Ammon's horn (tissue), 1 donor: Measurements from ENCODE around the gene SERPINA5.

Experiments
- DNase-seq: peaks from one replicate; pipeline ENCODE4 v3.0.0-alpha.2; 2016; ENCODE audit warnings: low spot score

SERPINA5 gene

DNA sequence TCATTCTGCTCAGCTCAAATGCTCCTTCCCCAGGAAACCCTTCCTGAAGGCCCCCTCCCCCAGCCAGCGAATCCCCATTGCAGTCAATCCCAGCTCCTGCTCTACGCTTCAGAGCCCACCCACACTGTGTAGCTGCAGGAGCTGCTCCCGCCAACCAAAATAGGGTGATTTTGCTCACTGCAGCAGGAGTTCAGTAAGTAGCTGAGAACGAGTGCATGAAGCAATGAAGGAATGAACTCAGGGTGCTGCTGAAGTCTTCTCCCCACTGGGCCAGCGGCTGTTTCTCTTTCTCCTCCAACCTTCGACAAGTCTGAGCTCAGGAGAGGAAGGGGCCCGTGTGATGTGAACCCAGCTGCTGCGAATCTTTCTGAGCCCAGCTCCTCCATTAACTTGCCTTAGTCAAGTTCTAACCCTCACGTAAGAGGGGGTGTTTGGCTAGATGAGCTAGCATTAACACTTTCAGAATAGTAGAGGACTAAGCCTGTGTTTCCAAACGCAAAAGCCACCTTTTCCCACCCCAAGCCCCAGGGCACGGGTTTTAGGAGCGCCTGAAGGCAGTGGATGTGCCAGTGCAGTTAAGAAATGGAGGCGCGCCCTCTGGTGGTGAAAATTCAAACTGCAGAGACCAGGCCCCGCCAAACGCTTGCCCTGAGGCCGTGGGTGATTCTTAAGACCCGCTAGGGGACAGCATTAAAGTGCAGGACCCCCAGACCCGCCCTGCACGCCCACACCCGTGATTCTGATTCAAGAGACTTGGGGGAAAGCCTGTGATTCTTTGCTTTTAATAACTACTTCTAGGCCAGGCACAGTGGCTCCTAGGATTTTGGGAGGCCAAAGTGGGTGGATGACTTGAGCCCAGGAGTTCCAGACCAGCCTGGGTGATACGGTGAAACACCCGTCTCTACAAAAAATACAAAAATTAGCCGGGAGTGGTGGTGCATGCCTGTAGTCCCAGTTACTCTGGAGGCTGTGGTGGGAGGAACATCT lies 31.9 kb upstream of the SERPINA5 start:
- peak; percentile 46 for DNase-seq

DNA sequence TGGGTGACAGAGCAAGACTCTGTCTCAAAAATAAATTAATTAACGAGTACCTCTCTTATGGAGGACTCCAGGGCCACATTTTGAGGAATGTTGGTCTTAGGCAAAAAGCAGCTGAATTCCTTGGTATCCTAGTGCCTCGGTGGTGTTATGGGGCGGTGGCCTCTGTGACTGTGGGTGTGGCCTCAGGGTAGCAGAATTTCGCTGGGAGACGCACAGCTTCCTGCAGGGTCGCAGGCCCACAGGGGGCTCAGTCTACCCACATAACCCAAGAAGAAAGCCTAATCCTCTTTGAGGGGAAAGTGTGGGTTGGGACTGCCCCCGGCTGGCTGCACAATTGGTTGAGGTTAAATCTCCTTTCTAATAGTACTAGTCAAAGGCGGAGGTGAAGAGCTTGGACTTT lies 31.2 kb upstream of the SERPINA5 start:
- DNase-seq: no peak

DNA sequence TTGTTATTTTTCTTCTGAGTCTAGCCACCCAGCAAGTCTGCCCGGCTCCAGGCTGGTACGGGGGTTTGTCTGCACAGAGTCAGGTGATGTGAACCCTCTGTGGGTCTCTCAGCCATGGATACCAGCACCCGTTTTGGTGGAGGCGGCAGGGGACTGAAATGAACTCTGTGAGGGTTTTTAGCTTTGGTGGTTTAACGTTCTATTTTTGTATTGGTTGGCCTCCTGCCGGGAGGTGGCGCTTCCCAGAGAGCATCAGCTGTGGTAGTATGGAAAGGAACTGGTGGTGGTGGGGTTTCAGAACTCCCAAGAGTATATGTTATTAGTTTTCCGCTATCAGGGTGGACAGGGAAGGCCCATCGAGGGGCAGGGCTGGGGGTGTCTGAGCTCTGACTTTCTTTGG lies 25.2 kb upstream of the SERPINA5 start:
- no peak for DNase-seq

DNA sequence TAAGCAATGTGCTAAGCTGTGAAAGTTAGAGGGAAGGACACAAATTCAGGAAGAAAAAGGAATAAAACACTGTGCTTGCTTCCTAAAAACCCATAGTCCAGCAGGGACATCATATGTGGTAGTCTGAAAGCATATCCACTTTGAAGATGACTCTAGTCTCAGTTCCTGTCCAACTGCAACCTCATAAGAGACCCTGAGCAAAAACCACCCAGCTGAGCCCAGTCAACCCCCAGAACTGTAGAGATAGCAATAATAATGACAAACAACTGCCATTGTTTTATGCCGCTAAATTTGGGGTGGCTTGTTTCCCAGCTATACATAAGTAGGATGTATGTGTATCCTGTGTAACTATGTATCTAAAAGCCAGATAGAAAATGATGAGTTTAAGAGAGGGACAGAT lies 23.9 kb upstream of the SERPINA5 start:
- no peak for DNase-seq

DNA sequence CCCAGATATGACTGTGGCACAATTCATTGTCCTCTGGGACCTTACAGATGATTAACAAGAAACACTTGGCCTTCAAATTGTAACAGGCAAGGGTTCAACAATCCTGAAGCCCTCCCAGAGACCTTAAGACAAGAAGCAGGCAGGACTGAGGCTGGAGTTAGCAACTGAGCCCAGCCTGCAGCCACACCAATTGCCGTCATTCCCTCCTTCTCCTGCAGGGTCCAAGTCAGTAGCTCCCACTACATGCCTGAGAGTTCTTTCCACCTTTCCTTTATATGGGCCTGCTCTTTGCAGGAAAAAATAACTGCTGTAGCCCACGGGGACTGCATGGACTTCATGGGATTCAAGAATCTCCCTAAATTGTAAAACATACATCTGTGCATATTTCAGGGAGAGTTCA lies 22.4 kb upstream of the SERPINA5 start:
- DNase-seq: no peak

DNA sequence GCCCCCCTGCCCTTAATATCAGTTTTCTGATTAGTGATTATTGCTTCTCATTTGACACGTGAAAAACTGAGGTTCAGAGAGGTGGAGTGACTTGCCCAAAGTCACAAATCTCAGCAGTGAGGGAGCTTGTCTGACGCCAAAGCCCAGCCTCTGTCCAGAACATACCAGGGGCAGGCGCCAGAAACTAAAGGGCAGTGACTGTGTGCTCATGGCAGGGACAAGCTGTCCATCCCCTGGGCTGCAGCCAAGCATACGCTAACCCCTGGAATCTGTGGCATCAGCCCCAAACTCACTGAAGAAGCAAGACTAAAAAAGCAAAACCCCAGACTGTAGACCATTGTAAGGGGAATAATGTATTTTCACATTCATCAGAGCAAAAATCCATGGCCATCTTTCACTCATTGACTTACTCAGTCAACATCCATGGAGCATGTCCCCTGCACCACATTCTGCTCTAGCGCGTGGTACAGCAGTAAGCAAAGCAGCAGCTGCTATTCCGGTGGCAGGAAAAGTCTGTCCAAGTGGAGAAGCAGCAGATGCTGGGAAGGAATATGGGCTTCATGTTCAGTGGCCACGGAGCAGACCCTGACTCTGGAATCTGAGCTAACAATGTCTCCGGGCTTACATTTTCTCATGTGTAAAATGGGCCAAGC lies 21.5 kb upstream of the SERPINA5 start:
- DNase-seq: peak; percentile 38

DNA sequence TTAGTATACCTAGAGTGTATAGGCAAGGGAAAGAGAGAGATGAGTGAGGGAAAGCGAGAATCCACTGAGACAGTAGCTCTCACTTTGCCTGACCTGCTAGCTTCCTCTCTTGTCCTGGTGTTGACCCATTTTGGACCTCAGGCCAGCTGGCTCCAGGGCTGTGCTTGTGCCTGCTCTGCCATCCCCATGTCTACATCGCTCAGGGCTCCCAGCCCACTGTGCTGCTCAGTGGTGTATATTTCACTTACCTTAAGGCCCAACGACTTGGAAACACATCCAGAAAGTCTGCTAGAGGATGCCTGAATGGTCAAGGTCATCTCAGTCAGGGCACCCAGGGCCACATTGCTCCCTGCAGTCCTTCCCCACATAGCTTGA lies 20.9 kb upstream of the SERPINA5 start:
- no peak for DNase-seq

DNA sequence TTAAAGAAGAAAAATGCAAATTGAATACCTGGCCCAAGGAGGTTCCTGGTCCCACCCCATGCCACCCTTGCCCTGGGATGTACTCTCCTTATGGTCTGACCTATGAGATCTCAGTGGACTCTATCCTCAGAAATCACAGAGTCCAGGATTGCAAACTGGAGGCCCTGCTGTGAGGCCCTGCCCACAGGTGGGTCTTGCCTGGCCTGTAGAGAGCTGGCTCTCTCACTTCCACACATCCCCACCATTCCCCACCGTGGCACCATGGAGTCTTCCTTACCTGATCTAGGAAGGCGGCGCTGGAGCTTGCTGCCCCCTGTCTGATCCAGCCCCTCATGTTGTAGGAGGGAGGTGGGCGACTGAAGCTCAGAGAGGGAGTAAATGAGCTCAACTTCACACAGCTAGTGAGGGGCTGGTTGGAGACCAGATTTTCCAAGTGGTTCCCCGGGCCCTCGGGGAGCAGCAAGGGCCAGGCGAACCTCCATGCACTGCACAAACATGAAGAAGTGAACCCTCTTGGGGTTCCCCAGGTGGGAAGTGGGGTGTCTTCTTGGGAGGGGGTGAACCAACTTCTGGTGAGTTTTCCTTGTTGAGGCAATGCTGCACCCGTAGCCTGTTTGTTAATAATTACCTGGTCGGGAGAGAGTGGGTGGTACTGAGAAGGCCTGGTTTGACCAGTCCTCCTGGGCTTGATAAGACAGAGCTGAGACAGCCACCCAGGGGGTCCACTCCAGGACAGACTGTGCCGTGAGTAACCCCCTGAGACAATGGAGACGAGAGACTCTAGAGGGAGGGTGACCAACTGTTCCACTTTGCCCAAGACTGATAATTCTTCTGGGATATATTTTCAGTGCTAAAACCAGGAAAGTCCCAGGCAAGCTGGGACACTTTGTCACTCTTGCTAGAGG lies 20.2 kb upstream of the SERPINA5 start, which contains the start of gene SERPINA4:
Gene SERPINA4 (plus strand): TSS at position 692 of the 905 bp plus-strand sequence. CDS start 2,041 bp downstream, outside the sequence.
- DNase-seq: no peak

DNA sequence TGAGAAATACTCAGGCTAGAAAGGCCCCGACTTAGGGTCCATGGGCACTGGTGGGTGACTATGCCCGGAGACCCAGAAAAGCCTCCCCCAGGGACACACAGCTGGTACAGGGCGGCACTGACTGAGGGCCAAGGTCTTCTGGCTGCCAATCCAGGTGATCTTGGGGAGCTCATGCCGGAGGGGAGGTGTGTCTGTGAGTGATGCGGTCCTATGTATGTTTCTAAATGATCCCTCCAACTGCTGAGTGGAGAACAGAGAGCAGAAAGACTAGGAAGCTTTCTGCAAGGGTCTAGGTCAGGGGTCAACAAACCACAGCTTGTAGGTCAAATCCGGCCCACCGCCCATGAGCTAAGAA lies 19.6 kb upstream of the SERPINA5 start:
- DNase-seq: no peak

DNA sequence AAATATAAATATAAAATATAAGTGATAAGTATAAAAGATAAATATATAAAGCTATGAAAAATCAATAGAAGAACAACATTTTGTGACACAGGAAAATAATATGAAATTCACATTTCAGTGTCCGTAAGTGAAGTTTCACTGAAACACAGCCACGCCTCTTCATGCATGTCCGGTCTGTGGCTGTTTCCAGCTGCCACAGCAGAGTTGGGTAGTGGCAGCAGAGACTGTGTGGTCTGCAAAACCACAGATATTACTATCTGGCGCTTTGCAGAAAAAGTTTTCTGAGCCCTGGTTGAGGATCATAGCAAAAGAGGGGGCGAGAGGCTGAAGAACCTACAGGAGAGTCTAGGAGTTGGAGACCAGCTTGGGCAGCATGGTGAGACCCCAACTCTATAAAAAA lies 19.2 kb upstream of the SERPINA5 start:
- no peak for DNase-seq

DNA sequence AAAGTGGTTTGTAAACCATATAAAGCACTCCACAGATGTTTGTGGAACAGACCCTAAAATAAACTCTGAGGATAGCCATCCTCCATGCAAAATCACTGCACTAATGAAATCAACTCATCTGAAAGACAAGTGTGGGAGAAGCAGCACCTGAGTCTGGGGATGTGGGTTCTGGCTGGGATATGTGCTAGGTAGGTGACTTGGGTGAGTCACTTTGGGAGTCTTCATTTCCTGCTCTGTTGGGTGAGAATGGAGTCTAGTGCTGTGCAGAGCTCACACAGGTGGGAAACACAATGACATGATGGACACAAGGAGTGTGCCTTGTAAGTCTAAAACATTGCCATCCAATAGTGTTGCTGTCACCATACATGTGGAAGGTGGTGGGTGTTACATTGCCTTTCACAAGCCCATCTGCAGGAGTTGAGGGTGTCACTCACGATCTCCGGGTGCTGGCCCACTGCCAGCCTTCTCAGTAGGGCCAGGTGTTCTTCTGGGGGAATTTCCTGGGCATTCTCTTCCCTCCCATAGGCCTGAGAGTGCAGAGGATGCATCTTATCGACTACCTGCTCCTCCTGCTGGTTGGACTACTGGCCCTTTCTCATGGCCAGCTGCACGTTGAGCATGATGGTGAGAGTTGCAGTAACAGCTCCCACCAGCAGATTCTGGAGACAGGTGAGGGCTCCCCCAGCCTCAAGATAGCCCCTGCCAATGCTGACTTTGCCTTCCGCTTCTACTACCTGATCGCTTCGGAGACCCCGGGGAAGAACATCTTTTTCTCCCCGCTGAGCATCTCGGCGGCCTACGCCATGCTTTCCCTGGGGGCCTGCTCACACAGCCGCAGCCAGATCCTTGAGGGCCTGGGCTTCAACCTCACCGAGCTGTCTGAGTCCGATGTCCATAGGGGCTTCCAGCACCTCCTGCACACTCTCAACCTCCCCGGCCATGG lies 18.0 kb upstream of the SERPINA5 start:
- no peak for DNase-seq

DNA sequence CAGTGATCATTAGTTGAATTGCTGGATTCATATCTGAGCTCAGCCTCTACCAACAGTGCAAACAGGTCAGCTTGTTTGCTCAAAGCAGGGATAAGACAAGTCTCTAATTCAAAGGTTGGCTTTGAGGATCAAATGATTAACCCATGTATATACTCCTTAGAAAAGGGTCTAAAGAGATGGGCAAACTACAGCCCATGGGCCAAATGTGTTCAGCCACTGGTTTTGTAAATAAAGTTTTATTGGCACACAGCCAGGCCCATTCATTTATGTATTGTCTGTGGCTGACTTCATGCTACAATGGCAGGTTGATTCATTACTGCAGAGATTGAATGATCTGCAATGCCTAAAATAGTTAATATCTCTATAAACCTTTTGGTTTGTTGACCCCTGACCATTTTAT lies 16.8 kb upstream of the SERPINA5 start:
- DNase-seq: no peak

DNA sequence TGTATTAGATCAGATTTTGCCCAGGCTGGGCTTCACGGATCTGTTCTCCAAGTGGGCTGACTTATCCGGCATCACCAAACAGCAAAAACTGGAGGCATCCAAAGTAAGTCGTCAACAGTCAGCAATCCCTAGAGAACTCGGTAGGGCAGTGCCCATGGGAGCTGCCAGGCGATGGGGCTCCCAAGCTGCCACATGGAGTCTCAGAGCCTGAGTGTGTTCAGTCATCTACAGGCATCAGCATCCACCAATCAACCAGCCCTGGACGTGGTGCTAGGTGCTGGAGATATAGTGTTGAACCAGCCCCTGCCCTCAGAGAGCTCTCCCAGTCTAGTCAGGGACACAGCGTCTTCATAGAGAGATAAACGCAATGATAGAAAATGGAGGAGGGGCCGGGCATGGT lies 13.0 kb upstream of the SERPINA5 start:
- DNase-seq: no peak

DNA sequence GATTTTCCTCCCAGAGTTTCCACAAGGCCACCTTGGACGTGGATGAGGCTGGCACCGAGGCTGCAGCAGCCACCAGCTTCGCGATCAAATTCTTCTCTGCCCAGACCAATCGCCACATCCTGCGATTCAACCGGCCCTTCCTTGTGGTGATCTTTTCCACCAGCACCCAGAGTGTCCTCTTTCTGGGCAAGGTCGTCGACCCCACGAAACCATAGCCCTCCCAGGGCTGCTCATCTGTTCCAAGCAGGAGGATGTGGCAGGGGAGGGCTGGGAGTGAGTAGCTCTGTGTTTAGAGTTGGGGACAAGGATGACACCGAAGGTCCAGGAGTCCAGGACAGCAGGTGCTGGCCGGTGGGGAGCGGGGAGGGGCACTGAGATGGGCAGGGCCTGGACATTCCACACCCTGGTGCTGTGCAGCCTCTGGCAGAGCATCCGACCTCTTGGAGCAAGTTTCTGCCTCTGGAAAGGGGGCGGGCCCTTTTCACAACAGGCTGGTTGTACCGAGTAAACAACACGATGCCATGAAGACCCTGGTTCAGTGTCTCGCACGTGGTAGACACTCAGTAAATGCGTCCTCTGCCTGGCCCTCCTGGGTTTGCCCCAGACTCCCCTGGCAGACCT lies 11.7 kb upstream of the SERPINA5 start:
- no peak for DNase-seq

DNA sequence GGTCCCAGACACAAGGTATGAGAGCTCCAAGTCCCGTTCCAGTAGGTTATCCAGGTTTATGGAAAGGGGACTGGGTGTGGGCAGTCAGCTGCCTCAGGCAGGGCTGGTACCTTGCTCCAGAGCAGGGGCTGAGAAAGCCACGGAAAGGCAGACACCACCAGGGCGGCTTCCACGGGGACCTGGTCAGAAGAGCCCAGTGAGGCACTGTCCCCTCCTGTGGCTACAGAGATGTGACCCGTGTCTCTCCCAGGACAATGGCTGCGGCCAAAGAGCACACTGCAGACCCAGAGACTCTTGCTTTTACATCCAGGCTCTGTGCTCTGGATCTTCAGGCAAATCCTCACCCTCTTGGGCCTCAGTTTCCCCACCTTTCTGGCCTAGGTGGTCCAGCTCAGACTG lies 11.2 kb upstream of the SERPINA5 start:
- no peak for DNase-seq

DNA sequence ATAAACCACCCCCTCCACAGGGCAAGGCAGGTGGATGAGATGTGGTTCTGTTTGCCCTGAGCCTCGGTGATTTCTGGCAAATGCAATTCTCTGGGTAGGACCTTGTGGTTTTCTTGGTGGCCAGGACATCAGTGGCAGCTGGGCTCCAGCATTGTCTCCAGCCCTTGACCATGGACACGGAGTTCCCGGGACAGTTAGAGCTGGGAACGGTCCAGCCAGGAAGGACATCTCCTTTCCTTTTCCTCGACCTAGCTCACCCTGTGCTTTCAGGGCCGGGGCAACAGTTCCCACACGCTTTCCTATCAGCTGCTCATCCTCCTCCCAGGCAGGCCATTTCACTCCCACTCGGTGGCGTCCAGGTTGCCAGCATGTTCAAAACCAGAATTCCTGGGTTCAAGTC lies 10.8 kb upstream of the SERPINA5 start:
- DNase-seq: no peak

DNA sequence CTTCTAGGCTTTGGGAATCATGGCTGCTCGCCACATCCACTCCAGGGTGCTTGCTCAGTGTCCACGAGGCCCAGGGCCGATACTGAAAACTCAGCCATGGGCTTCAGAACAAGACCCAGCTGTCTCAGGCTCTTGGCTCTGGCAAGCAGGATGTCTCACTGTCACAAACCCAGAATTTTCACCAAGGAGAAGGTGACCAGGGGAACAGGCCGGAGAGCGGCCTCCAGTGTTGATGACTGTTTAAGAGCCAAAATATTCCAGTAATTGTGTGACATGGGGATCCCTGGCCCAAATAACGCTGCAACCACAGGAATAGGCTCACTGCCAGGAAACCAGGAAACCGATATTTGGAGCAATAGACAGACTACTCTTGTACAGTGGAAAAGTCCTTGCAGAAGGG lies 9.8 kb upstream of the SERPINA5 start:
- no peak for DNase-seq

DNA sequence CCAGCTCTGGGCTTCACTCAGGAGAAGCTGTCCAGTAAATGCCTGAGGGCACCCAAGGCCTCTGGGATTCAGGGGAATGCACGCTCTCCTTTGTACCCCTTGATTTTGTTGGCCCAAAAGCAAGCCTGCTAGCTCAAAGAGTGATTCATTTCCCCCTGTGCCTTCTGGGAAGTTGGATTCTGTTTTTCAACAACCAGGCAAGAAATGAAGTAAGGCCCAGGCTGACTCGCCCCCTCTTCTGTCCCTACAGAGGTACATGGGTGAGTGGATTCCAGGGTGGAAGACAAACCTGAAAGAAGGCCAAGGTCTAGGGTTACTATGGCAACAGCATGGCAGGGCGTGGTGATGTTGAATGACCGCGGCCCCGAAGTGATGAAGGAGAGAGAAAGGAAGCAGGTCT lies 9.3 kb upstream of the SERPINA5 start:
- DNase-seq: no peak

DNA sequence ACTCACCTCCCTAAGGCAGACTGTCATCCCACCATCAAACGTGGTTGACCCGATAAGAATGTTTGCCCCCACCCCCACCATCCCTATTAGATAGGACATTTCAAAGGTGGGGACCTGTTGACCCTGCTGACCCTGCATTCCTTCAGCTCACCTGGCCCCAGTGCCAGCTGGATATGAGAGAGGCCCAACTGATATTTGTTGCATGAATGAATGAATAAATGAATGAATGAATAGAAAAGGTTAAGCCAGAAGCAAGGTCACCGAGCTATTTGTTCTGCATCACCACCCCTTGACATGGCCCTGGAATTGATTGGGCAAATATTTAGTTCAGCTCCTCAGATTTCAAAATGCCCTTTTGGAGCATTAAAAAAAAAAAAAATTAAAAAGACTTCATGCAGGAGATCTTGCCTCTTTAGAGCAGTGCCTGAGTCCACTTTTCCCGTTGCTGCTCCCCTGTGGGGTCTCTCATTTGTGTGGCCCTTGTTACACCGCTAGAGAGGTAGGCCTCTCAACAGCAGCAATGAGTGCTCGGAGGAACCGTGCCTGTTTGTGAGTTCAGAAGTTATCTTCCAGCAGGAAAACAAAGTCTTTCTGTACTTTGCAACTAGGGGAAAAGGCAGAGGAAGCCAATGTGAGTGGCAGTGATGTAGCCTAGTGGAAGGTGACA lies 8.5 kb upstream of the SERPINA5 start:
- DNase-seq: no peak
